ENCODE data around the gene ZNF597.
A peak's percentile ranks its signal among the peaks of the same experiment; 100 is the strongest.

ZNF597 gene

GRCh38 chr16:3444032-3444388 lies 706 bp upstream of the ZNF597 start:
- peak; percentile 48 to 60 for DNase-seq

- no peak for DNase-seq
Measured at GRCh38 chr16:3439637-3440036, 3.7 kb downstream of the ZNF597 start.

GRCh38 chr16:3434373-3434772 lies 8.9 kb downstream of the ZNF597 start:
- no peak for DNase-seq

DNA sequence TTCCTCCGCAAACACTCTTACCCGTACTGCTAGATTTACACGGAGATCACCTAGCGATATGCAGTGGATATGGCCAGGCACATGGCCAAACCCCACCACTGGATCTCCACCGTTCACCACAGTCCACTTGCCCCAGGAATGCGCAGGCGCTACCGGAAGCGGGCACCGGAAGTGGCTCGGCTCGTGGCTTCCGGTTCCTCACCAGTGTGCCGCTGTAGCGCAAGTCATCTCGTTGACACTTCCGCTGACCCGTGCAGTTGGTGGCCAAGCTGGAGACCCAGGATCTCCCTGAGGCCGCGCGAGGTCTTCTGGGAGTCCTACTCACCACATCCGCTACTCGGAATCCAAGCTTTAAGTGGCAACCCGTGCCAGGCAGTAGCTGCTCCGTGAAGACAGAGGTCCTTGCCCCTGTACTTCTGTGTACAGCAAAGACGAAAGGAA lies 11.5 kb downstream of the ZNF597 start:
- DNase-seq, result peak; percentile 71 to 76

- DNase-seq, result no peak
Measured at GRCh38 chr16:3413730-3414379, 29.4 kb downstream of the ZNF597 start.

DNA sequence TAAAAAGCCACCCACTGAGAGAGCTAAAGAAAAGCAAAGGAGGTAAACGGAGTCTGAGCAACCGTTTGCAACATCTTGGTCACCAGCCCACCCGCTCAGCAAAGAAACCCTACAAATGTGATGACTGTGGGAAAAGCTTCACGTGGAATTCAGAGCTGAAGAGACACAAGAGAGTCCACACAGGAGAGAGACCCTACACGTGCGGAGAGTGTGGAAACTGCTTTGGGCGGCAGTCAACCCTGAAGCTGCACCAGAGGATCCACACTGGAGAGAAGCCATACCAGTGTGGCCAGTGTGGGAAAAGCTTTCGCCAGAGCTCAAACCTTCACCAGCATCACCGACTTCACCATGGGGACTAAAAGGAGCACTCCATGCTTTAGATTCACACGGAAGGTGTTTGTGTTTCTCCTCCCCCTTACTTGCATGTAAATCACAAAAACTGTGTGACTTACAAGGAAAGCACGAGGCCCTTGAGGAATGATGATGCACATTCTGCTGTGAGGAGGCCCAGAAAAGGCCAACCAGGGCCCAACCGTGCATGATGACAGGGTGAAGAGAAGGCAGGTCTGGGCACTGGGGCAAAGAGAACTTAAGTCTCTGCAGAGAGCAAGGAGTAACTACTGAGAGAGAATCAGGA lies 34.6 kb downstream of the ZNF597 start:
- DNase-seq, result no peak

DNA sequence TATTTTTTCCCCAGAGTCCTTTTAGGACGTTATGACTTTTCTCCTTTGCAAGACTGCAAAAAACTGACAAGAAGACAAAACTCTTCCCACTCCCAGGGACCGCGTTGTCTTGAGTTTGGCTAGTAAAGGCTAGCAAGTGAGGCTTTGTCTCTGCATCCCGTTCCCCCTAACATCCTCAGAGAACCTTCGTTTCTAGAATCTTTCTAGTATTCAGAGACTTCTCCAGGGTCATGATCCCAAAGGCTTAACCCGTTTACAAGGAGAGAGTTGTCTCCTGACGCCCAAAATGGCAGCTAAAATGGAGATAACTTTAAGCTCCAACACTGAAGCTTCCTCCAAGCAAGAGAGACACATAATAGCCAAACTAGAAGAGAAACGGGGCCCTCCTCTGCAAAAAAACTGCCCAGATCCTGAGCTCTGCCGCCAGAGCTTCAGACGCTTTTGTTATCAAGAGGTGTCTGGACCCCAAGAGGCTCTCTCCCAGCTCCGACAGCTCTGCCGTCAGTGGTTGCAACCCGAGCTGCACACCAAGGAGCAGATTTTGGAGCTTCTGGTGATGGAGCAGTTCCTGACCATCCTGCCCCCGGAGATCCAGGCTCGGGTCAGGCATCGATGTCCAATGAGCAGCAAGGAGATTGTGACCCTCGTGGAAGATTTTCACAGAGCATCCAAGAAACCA lies 41.4 kb downstream of the ZNF597 start:
- no peak for DNase-seq

- DNase-seq, result peak; percentile 98 to 99
Measured at GRCh38 chr16:3400779-3401688, 42.3 kb downstream of the ZNF597 start, which contains the start of the genes ZNF174 and ZSCAN32. ZNF174 (plus strand) TSS chr16:3401215; CDS start chr16:3402005, 790 bp downstream. ZSCAN32 (minus strand) TSS chr16:3401004; CDS start chr16:3397557, 3,447 bp downstream.

- DNase-seq, result no peak
Measured at GRCh38 chr16:3400446-3400778, 42.9 kb downstream of the ZNF597 start.

- DNase-seq, result no peak
Measured at GRCh38 chr16:3389663-3390338, 53.5 kb downstream of the ZNF597 start.

- DNase-seq, result no peak
Measured at GRCh38 chr16:3388325-3388724, 55.0 kb downstream of the ZNF597 start.

DNA sequence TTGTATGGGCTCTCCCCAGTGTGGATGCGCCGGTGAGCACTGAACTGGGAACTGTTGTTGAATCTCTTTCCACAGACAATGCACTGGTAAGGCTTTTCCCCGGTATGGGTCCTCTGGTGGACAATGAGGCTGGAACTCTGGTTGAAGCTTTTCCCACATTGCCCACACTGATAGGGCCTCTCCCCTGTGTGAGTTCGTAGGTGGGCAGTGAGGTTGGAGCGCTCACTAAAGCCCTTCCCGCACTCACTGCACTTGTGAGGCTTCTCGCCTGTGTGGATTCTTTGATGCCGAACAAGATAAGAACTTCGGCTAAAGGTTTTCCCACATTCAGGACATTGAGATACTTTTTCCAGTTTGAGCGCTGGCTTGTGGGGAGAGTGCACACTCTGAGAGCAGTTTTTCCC lies 60.3 kb downstream of the ZNF597 start:
- peak in 1 of 2 experiments; percentile 27 for DNase-seq
